GM21576 (cell line): ENCODE results near the gene RNU6-1.
A peak's percentile ranks its signal among the peaks of the same experiment; 100 is the strongest.

Experiments
- ATAC-seq: cut with Tn5 transposase; IDR thresholded peaks from one replicate; pipeline ENCODE4 v1.9.1; 2021; ENCODE audit warnings: mild to moderate bottlenecking, moderate library complexity; ENCODE audit not compliant: unreplicated experiment

Gene RNU6-1

GRCh38 chr15:67859331-67859946 is 19.6 kb upstream of the RNU6-1 start:
- ATAC-seq, result no peak

DNA sequence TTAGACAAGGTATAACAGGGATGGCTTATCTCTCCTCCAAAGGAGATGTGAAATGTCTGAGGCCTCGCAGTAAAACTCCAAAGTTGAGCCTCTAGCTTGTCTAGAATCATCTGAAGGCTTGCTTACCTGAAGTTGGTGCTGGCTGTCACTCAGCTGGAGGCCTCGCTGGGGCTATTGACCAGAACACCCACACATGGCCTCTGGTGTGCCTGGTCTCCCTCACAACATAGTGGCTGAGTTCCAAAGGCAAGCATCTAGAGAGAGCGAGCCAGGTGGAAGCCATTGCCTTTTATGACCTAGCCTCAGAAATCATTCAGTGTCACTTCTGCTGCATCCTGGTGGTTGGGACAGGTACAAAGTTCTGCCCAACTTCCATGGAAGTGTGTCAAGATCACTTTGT is 17.4 kb upstream of the RNU6-1 start:
- no peak for ATAC-seq

- no peak for ATAC-seq
Measured at GRCh38 chr15:67855842-67856241, 16.0 kb upstream of the RNU6-1 start.

GRCh38 chr15:67854358-67854757 is 14.5 kb upstream of the RNU6-1 start:
- ATAC-seq, result no peak

DNA sequence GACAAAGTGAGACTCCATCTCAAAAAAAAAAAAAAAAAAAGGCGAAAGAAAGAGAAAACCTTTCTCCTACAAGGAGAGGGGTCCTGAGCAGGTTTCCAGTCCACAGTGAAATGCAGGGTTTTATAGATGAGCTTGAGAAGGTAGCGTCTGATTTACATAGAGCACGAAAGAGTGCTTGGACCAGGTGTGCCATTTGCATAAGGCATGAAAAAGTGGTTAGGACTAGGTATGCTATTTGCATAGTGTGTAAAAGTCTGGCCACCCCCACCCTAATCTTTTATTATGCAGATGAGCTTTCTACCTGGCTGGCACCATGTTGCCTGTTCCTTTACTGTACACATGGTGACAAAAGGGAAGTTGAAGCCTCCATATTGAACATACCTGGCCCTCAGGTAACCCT is 13.6 kb upstream of the RNU6-1 start:
- ATAC-seq, result no peak

DNA sequence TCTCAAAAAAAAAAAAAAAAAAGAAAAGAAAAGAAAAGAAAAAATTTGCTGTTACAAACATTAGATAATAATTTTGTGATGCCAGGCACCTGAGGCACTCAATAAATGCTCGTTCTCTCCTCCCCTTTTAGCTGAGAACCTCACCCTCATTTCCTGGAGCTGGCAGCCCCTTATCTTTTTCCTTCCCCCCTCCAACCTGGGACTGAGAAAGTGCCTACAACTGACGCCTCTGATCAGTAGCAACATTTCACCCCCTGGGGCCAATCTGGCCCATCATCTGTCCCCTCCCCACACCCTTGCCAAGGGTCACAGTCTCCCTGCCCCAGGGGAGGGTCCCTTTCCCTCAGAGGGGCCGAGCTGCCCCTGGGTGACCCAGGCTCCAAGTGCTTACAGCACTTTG is 12.6 kb upstream of the RNU6-1 start:
- no peak for ATAC-seq

DNA sequence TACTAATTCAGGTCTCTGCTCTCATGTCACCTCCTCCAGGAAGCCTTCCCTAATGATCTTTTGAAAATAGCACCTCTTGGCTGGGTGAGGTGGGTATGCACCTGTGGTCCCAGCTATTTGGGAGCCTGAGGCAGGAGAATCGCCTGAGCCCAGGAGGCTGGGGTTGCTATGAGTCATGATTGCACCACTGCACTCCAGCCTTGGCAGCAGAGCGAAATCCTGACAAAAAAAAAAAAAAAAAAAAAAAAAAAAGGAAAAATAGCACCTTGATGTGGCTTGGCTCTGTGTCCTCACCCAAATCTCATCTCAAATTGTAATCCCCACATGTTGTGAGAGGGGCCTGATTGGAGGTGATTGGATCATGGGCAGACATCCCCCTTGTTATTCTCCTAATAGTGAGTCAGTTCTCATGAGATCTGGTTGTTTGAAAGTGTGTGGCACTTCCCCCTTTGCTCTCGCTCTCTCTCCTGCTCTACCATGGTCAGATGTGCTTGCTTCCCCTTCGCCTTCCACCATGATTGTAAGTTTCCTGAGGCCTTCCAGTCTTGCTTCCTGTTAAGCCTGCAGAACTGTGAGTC is 11.2 kb upstream of the RNU6-1 start:
- no peak for ATAC-seq

DNA sequence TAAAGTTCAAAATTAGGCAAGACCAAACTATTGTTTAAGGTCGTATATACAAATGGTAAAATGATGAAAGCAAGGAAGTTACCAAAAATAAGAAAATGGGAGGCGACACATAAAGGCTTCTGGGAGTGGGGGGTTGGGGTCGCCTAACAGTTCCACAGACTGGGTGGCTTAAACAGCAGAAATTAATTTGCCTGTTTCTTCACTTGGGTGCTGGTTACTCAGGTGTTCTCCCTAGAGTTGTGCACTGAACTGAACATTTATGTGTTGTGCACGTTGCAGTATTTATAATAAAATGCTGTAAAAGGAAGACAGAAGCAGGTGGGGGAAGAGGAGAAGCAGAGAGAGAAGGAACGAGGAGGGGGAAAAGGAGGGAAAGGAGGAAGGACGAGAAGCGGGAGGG is 10.5 kb upstream of the RNU6-1 start:
- no peak for ATAC-seq

DNA sequence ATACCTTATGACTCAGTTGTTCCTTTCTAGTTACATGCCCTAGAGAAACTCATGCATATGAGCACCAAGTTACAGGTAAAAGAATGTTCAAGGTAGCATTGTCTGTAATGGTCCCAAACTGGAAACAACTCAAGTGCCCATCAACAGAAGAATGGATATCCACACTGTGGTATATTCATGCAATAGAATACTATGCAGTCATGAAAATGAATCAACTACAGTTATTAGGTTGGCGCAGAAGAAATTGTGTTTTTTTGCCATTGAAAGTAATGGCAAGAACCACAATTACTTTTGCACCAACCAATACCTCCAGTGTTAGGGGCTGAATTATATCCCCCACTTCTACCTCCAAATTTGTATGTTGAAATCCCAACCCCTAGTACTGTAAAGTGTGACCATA is 9.7 kb upstream of the RNU6-1 start:
- no peak for ATAC-seq

- ATAC-seq, result no peak
Measured at GRCh38 chr15:67845974-67846373, 6.1 kb upstream of the RNU6-1 start.

GRCh38 chr15:67843571-67844387 is 3.9 kb upstream of the RNU6-1 start:
- no peak for ATAC-seq

- no peak for ATAC-seq
Measured at GRCh38 chr15:67843092-67843501, 3.3 kb upstream of the RNU6-1 start.

- ATAC-seq, result no peak
Measured at GRCh38 chr15:67841513-67841762, 1.6 kb upstream of the RNU6-1 start.

DNA sequence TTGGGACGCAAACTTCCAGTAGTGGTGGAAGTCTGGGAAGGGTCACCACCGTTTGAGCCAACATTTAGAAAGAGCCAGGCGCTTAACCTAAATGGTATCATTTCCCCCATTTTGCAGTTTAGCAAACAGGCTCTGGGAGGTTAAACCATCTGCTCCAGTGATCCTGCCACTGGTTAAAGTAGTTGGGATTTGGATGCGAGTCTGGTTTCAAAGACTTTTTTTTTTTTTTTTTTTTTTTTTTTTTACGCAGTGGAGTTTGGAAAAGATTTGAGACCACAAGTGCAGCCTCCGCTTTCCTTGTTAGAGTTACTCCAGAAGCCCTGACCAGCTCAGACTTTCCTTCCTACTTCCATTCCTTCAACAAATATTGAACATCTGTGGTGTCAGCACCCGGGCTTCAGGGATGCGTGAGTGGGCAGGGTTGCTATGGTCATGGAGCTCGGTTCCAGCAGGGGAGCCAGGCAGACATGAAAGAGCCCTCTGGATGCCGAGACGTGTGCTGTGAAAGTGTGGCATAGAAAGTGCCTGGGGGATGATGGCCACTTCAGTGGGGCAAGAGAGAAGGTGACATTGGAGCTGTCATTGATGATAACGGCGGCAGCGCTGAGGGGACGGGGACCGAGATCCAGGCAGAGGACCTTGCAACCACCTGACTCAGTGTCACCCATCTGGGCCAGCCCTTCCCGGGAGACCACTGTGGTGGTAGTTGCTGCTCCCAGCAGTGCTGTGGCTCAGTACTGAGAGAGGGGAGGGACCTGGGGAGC is 1.1 kb upstream of the RNU6-1 start:
- no peak for ATAC-seq

DNA sequence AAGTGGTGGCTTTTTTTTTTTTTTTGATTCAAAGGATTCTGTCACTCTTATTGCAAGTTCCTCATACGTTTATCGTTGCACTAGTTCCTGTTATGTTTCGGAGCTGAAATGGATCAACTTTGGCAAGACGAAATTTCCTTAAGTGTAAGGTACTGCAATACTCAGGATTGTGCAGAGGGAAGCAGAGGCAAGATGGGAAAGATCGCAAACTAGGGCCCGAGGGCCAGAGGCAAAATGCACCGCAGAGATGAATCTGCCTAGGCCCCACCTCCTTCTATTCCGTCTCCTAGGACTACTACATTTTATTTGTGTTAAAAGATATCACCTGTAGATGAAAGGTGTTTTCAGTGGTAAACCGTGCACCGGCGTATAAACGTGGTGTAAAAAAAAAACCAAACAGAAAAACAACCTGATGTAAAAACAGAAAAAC is 331 bp downstream of the RNU6-1 start:
- peak; percentile 15 for ATAC-seq

DNA sequence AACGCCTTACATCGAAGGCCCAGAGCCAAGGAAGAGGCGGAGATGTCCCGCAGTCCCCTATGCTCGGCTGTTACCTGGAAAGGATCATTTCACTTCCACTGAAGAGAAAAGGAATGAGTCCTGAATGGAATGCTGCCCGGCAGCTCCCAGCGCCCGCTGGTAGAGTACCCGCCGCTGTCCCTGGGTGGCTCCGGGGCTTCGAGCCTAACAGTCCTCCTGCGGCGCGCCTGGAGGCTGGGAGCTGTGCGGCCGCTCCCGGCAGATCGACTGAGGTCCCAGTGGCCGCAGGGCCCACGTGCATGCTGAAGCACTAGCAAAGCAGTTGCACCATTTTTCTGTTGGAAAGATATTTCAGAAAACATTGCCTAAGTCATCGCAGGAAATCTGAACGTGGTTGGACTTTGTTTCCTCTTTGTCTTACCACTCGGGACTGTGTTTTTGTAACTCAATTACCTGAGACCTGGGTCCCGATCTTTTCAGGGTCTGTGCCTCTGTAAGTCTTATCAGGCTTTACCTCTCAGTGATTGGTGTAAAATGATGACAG is 984 bp downstream of the RNU6-1 start:
- no peak for ATAC-seq

DNA sequence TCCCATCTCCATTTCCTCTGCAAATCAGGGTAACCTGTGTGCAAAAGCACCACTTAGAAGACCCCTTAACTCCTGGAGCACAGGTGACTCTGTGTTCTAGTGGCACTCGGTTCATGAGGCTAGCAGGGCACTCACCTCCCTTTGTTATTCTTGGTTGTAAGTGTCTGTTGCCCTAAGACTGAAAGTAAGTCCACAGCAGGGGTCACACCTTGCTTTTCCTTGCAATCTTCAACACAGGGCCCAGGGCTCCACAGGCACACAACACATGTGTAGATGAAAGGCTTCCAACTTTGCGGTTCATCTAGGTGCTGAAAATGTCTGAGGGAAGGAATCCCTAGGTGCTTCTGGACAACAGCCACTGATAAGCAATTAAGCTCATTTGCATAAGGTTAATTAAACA is 2.9 kb downstream of the RNU6-1 start:
- no peak for ATAC-seq

- no peak for ATAC-seq
Measured at GRCh38 chr15:67836477-67836876, 3.4 kb downstream of the RNU6-1 start.

- ATAC-seq, result no peak
Measured at GRCh38 chr15:67836134-67836455, 3.8 kb downstream of the RNU6-1 start.

GRCh38 chr15:67835297-67836133 is 4.3 kb downstream of the RNU6-1 start:
- no peak for ATAC-seq
